ENCODE measurements around the gene MUC20. TPM values are rescaled to one million over a fixed set of nuclear protein-coding genes. Genes with fewer than 3 reads are reported as not detected.

The MUC20 gene
- total RNA-seq, 1 donor from 2014 or later = not detected

GRCh38 chr3:195754906-195755305, 34.1 kb downstream of the MUC20 start:
- no peak for FAIRE-seq

GRCh38 chr3:195755391-195755790, 34.6 kb downstream of the MUC20 start:
- no peak overlapping the region for H3K4me2 ChIP-seq (ENCODE audit: low read length)
- no peaks in the 10 kb centered on the region for H3K9me3 Mint-ChIP-seq (ENCODE audit: unreplicated experiment)
- DNase-seq (ENCODE audit: low read depth) (no peak), FAIRE-seq (no peak)
- no peaks in the 10 kb centered on the region for H4K20me1 ChIP-seq (ENCODE audit: insufficient read depth, low read length)
- H3K27ac Mint-ChIP-seq (ENCODE audit: unreplicated experiment) = no peak overlapping the region
- H3K36me3 Mint-ChIP-seq (ENCODE audit: low read depth, unreplicated experiment) = no peaks in the 10 kb centered on the region
- H3K9ac ChIP-seq (ENCODE audit: low read length) = no peak overlapping the region
- peaks cover 20% of the 10 kb centered on the region for H3K27me3 ChIP-seq (ENCODE audit: insufficient read depth, low read length)
- no peaks in the 10 kb centered on the region for H3K36me3 ChIP-seq (ENCODE audit: insufficient read depth, low read length)
- TF ChIP-seq EZH2 (IDR thresholded peaks at IDR 0.05; ENCODE audit: insufficient read depth, low read length) (no peak), CTCF (IDR thresholded peaks at IDR 0.05; ENCODE audit: insufficient read depth, low read depth, low read length) (no peak)
- no peak overlapping the region for H3K4me3 Mint-ChIP-seq (ENCODE audit: unreplicated experiment)
- H3K4me3 ChIP-seq (ENCODE audit: insufficient read depth, low read depth, low read length) = no peak overlapping the region
- H2AFZ ChIP-seq (ENCODE audit: low read depth, low read length) = no peak overlapping the region
- H3K27ac ChIP-seq (ENCODE audit: low read depth, low read length) = no peak overlapping the region
- H3K9me3 ChIP-seq (ENCODE audit: insufficient read depth, low read depth, low read length) = no peaks in the 10 kb centered on the region
- H3K4me1 ChIP-seq (ENCODE audit: insufficient read depth, low read length) = no peaks in the 10 kb centered on the region
- peaks cover 55% of the 10 kb centered on the region for H3K27me3 Mint-ChIP-seq (ENCODE audit: low read depth, unreplicated experiment)
- H3K4me1 Mint-ChIP-seq (ENCODE audit: low read depth, unreplicated experiment) = peaks cover 9% of the 10 kb centered on the region
- H3K79me2 ChIP-seq (ENCODE audit: insufficient read depth, low read length) = no peaks in the 10 kb centered on the region

More at GRCh38 chr3:195754906-195755305, 34.1 kb downstream of the MUC20 start:
- Histone ChIP-seq H3K4me2 (ENCODE audit: low read length) (no peak overlapping the region), H3K27ac (ENCODE audit: low read depth, low read length) (no peak overlapping the region), H3K9ac (ENCODE audit: low read length) (no peak overlapping the region), H2AFZ (ENCODE audit: low read depth, low read length) (no peak overlapping the region), H4K20me1 (ENCODE audit: insufficient read depth, low read length) (no peaks in the 10 kb centered on the region), H3K4me3 (ENCODE audit: insufficient read depth, low read depth, low read length) (no peak overlapping the region), H3K79me2 (ENCODE audit: insufficient read depth, low read length) (no peaks in the 10 kb centered on the region), H3K9me3 (ENCODE audit: insufficient read depth, low read depth, low read length) (no peaks in the 10 kb centered on the region), H3K27me3 (ENCODE audit: insufficient read depth, low read length) (peaks cover 17% of the 10 kb centered on the region), H3K36me3 (ENCODE audit: insufficient read depth, low read length) (no peaks in the 10 kb centered on the region), H3K4me1 (ENCODE audit: insufficient read depth, low read length) (no peaks in the 10 kb centered on the region)
- Mint-ChIP-seq H3K27me3 (ENCODE audit: low read depth, unreplicated experiment) (peaks cover 50% of the 10 kb centered on the region), H3K9me3 (ENCODE audit: unreplicated experiment) (no peaks in the 10 kb centered on the region), H3K27ac (ENCODE audit: unreplicated experiment) (no peak overlapping the region), H3K36me3 (ENCODE audit: low read depth, unreplicated experiment) (no peaks in the 10 kb centered on the region), H3K4me1 (ENCODE audit: low read depth, unreplicated experiment) (peaks cover 9% of the 10 kb centered on the region), H3K4me3 (ENCODE audit: unreplicated experiment) (no peak overlapping the region)
- TF ChIP-seq EZH2 (IDR thresholded peaks at IDR 0.05; ENCODE audit: insufficient read depth, low read length) = no peak
- no peak for TF ChIP-seq CTCF (IDR thresholded peaks at IDR 0.05; ENCODE audit: insufficient read depth, low read depth, low read length)
- no peak for DNase-seq (ENCODE audit: low read depth)

DNA sequence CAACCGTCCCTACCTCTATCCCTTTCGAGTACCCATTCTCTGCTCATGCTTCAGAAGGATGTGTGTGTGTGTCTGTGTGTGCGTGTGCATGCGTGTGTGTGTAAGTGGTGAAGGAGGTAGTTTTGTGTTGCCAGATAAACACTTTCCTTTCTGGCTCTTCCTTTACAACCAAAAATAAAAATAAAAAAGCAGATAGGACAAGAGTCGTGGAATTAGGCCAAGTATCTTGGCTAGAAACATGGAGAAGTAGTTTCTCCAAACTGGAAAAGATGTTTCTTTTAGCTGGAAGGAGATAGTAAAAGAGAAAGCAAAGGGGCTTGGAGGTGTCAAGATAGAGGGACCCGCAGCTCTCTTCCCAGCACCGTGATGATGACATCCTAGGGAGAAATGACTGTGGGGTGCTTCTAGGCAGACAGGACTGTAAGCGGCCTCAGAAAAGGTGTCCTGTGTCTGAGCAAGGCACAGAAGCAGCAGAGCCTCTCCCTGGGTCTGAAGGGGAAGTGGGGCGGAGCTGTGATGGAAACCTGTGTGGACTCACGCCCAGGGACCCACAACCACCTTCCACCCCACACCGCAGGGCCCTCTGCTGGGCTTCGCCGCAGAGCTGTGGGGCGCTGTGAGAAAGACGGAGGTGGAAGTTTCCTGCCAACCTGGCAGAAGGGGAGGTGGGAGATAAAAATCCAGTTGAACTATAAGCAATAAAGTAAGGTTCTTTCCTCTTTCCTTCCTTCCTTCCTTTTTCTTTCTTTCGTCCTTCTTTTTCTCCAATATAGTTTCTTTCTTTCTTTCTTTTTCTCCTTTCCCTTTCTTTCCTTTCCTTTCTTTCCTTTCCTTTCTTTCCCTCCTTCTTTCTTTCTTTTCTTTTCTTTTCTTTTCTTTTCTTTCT, 35.3 kb downstream of the MUC20 start:
- Histone ChIP-seq H3K36me3 (ENCODE audit: insufficient read depth, low read length) (no peaks in the 10 kb centered on the region), H4K20me1 (ENCODE audit: insufficient read depth, low read length) (no peaks in the 10 kb centered on the region), H3K9ac (ENCODE audit: low read length) (no peak overlapping the region), H3K4me3 (ENCODE audit: insufficient read depth, low read depth, low read length) (no peak overlapping the region), H2AFZ (ENCODE audit: low read depth, low read length) (no peak overlapping the region), H3K79me2 (ENCODE audit: insufficient read depth, low read length) (no peaks in the 10 kb centered on the region), H3K4me1 (ENCODE audit: insufficient read depth, low read length) (no peaks in the 10 kb centered on the region), H3K4me2 (ENCODE audit: low read length) (no peak overlapping the region), H3K9me3 (ENCODE audit: insufficient read depth, low read depth, low read length) (no peaks in the 10 kb centered on the region), H3K27ac (ENCODE audit: low read depth, low read length) (no peak overlapping the region), H3K27me3 (ENCODE audit: insufficient read depth, low read length) (peaks cover 26% of the 10 kb centered on the region)
- Mint-ChIP-seq H3K27ac (ENCODE audit: unreplicated experiment) (no peak overlapping the region), H3K36me3 (ENCODE audit: low read depth, unreplicated experiment) (no peaks in the 10 kb centered on the region), H3K9me3 (ENCODE audit: unreplicated experiment) (no peaks in the 10 kb centered on the region), H3K4me3 (ENCODE audit: unreplicated experiment) (no peak overlapping the region), H3K4me1 (ENCODE audit: low read depth, unreplicated experiment) (peaks cover 9% of the 10 kb centered on the region), H3K27me3 (ENCODE audit: low read depth, unreplicated experiment) (peaks cover 61% of the 10 kb centered on the region)
- no peak for FAIRE-seq
- TF ChIP-seq CTCF (IDR thresholded peaks at IDR 0.05; ENCODE audit: insufficient read depth, low read depth, low read length) = no peak
- TF ChIP-seq EZH2 (IDR thresholded peaks at IDR 0.05; ENCODE audit: insufficient read depth, low read length) = no peak
- no peak for DNase-seq (ENCODE audit: low read depth)
